Measurements from ENCODE around the gene DUOXA1. TPM values are rescaled to one million over a fixed set of nuclear protein-coding genes. Genes with fewer than 3 reads are reported as not detected.

Gene DUOXA1
- total RNA-seq, 1 donor: 0.36 TPM

GRCh38 chr15:45134046-45134445 is 4.4 kb upstream of the DUOXA1 start:
- H4K20me1 ChIP-seq (ENCODE audit: insufficient read depth, low read length): no peaks in the 10 kb centered on the region
- no peaks in the 10 kb centered on the region for H3K79me2 ChIP-seq (ENCODE audit: insufficient read depth, low read length)
- DNase-seq (ENCODE audit: insufficient read length, low spot score, missing footprints): peak; percentile 45
- peaks cover 82% of the 10 kb centered on the region for H3K27me3 ChIP-seq (ENCODE audit: insufficient read depth, low read length)
- no peaks in the 10 kb centered on the region for H3K36me3 ChIP-seq (ENCODE audit: insufficient read depth, low read length)
- no peak overlapping the region for H3K27ac ChIP-seq (ENCODE audit: low read depth, low read length)
- TF ChIP-seq CTCF (IDR thresholded peaks at IDR 0.05; ENCODE audit: extremely low read depth, low read depth, low read length): no peak
- no peaks in the 10 kb centered on the region for H3K4me1 ChIP-seq (ENCODE audit: insufficient read depth, low read length)
- no peaks in the 10 kb centered on the region for H3K9me3 ChIP-seq (ENCODE audit: low read depth, low read length)
- no peak overlapping the region for H3K4me2 ChIP-seq (ENCODE audit: insufficient read depth, low read length)
- H2AFZ ChIP-seq (ENCODE audit: low read length): no peak overlapping the region
- H3K4me3 ChIP-seq (ENCODE audit: insufficient read depth, low read length): no peak overlapping the region

- peak; percentile 54 for DNase-seq (ENCODE audit: insufficient read length, low spot score, missing footprints)
- Histone ChIP-seq H3K9me3 (ENCODE audit: low read depth, low read length) (no peaks in the 10 kb centered on the region), H3K27me3 (ENCODE audit: insufficient read depth, low read length) (peaks cover 85% of the 10 kb centered on the region), H3K4me2 (ENCODE audit: insufficient read depth, low read length) (no peak overlapping the region), H4K20me1 (ENCODE audit: insufficient read depth, low read length) (no peaks in the 10 kb centered on the region), H3K4me1 (ENCODE audit: insufficient read depth, low read length) (no peaks in the 10 kb centered on the region), H2AFZ (ENCODE audit: low read length) (no peak overlapping the region), H3K79me2 (ENCODE audit: insufficient read depth, low read length) (no peaks in the 10 kb centered on the region), H3K36me3 (ENCODE audit: insufficient read depth, low read length) (no peaks in the 10 kb centered on the region), H3K27ac (ENCODE audit: low read depth, low read length) (no peak overlapping the region), H3K4me3 (ENCODE audit: insufficient read depth, low read length) (no peak overlapping the region)
- no peak for TF ChIP-seq CTCF (IDR thresholded peaks at IDR 0.05; ENCODE audit: extremely low read depth, low read depth, low read length)
Observed at GRCh38 chr15:45133561-45133920, 3.9 kb upstream of the DUOXA1 start.

- H2AFZ ChIP-seq (ENCODE audit: low read length): no peak overlapping the region
- no peaks in the 10 kb centered on the region for H3K4me1 ChIP-seq (ENCODE audit: insufficient read depth, low read length)
- no peaks in the 10 kb centered on the region for H3K36me3 ChIP-seq (ENCODE audit: insufficient read depth, low read length)
- no peaks in the 10 kb centered on the region for H4K20me1 ChIP-seq (ENCODE audit: insufficient read depth, low read length)
- no peak for TF ChIP-seq CTCF (IDR thresholded peaks at IDR 0.05; ENCODE audit: extremely low read depth, low read depth, low read length)
- H3K27me3 ChIP-seq (ENCODE audit: insufficient read depth, low read length): peaks cover 85% of the 10 kb centered on the region
- no peak overlapping the region for H3K4me2 ChIP-seq (ENCODE audit: insufficient read depth, low read length)
- DNase-seq (ENCODE audit: insufficient read length, low spot score, missing footprints): peak; percentile 70
- no peaks in the 10 kb centered on the region for H3K79me2 ChIP-seq (ENCODE audit: insufficient read depth, low read length)
- no peak overlapping the region for H3K4me3 ChIP-seq (ENCODE audit: insufficient read depth, low read length)
- H3K9me3 ChIP-seq (ENCODE audit: low read depth, low read length): no peaks in the 10 kb centered on the region
- no peak overlapping the region for H3K27ac ChIP-seq (ENCODE audit: low read depth, low read length)
Observed at GRCh38 chr15:45132844-45133560, 3.3 kb upstream of the DUOXA1 start.

GRCh38 chr15:45131510-45131909 is 1.8 kb upstream of the DUOXA1 start:
- peaks cover 82% of the 10 kb centered on the region for H3K27me3 ChIP-seq (ENCODE audit: insufficient read depth, low read length)

More at GRCh38 chr15:45131510-45131909, 1.8 kb upstream of the DUOXA1 start:
- Histone ChIP-seq H4K20me1 (ENCODE audit: insufficient read depth, low read length) (no peaks in the 10 kb centered on the region), H3K36me3 (ENCODE audit: insufficient read depth, low read length) (no peaks in the 10 kb centered on the region), H3K4me2 (ENCODE audit: insufficient read depth, low read length) (no peak overlapping the region), H3K9me3 (ENCODE audit: low read depth, low read length) (no peaks in the 10 kb centered on the region), H2AFZ (ENCODE audit: low read length) (no peak overlapping the region), H3K79me2 (ENCODE audit: insufficient read depth, low read length) (no peaks in the 10 kb centered on the region), H3K27ac (ENCODE audit: low read depth, low read length) (no peak overlapping the region), H3K4me3 (ENCODE audit: insufficient read depth, low read length) (no peak overlapping the region), H3K4me1 (ENCODE audit: insufficient read depth, low read length) (no peaks in the 10 kb centered on the region)
- DNase-seq (ENCODE audit: insufficient read length, low spot score, missing footprints): no peak
- TF ChIP-seq CTCF (IDR thresholded peaks at IDR 0.05; ENCODE audit: extremely low read depth, low read depth, low read length): no peak
